Measurements from ENCODE around the gene KCNK18. TPM values are rescaled to one million over a fixed set of nuclear protein-coding genes. Genes with fewer than 3 reads are reported as not detected.
"Not testable (repeated sequence)": the region's sequence is repeated elsewhere in the genome, so short reads cannot be mapped to it uniquely, and the experiment has no call there.

Gene KCNK18
- total RNA-seq, 1 donor from 2014 or later: not detected

- ChIA-PET CTCF (no interaction called here), POLR2A (no interaction called here)
- no peak overlapping the region for H3K27ac Mint-ChIP-seq
Observed at GRCh38 chr10:117224881-117225280, 27.6 kb downstream of the KCNK18 start.

GRCh38 chr10:117226813-117227451 lies 29.6 kb downstream of the KCNK18 start:
- H3K27ac Mint-ChIP-seq: no peak overlapping the region
- CTCF ChIA-PET: interaction anchor here (0.9 to 1.0 kb wide), 2 partner anchors 10 to 93 kb away, joined by 3 to 4 read pairs; no protein-coding TSS in a partner anchor
- no peaks in the 10 kb centered on the region for H3K36me3 Mint-ChIP-seq (ENCODE audit: low read depth)

More at GRCh38 chr10:117224881-117225280, 27.6 kb downstream of the KCNK18 start:
- DNase-seq (no peak), ATAC-seq (ENCODE audit: low read depth) (no peak)
- no peaks in the 10 kb centered on the region for H3K9me3 Mint-ChIP-seq
- H3K4me1 Mint-ChIP-seq: no peaks in the 10 kb centered on the region
- no peak for TF ChIP-seq CTCF (IDR thresholded peaks at IDR 0.05)
- H3K36me3 Mint-ChIP-seq (ENCODE audit: low read depth): no peaks in the 10 kb centered on the region
- intact Hi-C loops (cut with micrococcal nuclease): no loop called here
- no peak overlapping the region for H3K4me3 Mint-ChIP-seq
- H3K27me3 Mint-ChIP-seq: peaks cover 13% of the 10 kb centered on the region

GRCh38 chr10:117228210-117228609 lies 30.9 kb downstream of the KCNK18 start:
- Mint-ChIP-seq H3K4me3 (no peak overlapping the region), H3K27me3 (peaks cover 36% of the 10 kb centered on the region), H3K4me1 (no peaks in the 10 kb centered on the region), H3K36me3 (ENCODE audit: low read depth) (no peaks in the 10 kb centered on the region), H3K9me3 (no peaks in the 10 kb centered on the region), H3K27ac (no peak overlapping the region)
- CTCF ChIA-PET: no interaction called here
- intact Hi-C loops (cut with micrococcal nuclease): no loop called here
- no peak for TF ChIP-seq CTCF (IDR thresholded peaks at IDR 0.05)
- DNase-seq (no peak), ATAC-seq (ENCODE audit: low read depth) (no peak)
- POLR2A ChIA-PET: no interaction called here

More at GRCh38 chr10:117226813-117227451, 29.6 kb downstream of the KCNK18 start:
- no peak for TF ChIP-seq CTCF (IDR thresholded peaks at IDR 0.05)
- H3K4me3 Mint-ChIP-seq: no peak overlapping the region
- no peaks in the 10 kb centered on the region for H3K9me3 Mint-ChIP-seq
- ATAC-seq (ENCODE audit: low read depth) (no peak), DNase-seq (no peak)
- intact Hi-C loops (cut with micrococcal nuclease): no loop called here
- peaks cover 29% of the 10 kb centered on the region for H3K27me3 Mint-ChIP-seq
- POLR2A ChIA-PET: no interaction called here
- H3K4me1 Mint-ChIP-seq: no peaks in the 10 kb centered on the region

- POLR2A ChIA-PET; CTCF ChIA-PET; H3K36me3 Mint-ChIP-seq (ENCODE audit: low read depth); H3K4me3 Mint-ChIP-seq; ATAC-seq (ENCODE audit: low read depth); H3K4me1 Mint-ChIP-seq; intact Hi-C loops (cut with micrococcal nuclease); DNase-seq; H3K9me3 Mint-ChIP-seq; H3K27ac Mint-ChIP-seq: not testable (repeated sequence)
- peaks cover 42% of the 10 kb centered on the region for H3K27me3 Mint-ChIP-seq
Observed at GRCh38 chr10:117230107-117230506, 32.8 kb downstream of the KCNK18 start.

- peaks cover 4% of the 10 kb centered on the region for H3K4me1 Mint-ChIP-seq
- peak overlapping the region; percentile 50 for H3K27ac Mint-ChIP-seq
- no peaks in the 10 kb centered on the region for H3K36me3 Mint-ChIP-seq (ENCODE audit: low read depth)
- DNase-seq: no peak
- no peak for ATAC-seq (ENCODE audit: low read depth)
- H3K27me3 Mint-ChIP-seq: peaks cover 18% of the 10 kb centered on the region
- CTCF ChIA-PET: no interaction called here
- H3K4me3 Mint-ChIP-seq: no peak overlapping the region
- TF ChIP-seq CTCF (IDR thresholded peaks at IDR 0.05): no peak
- POLR2A ChIA-PET: no interaction called here
- peaks cover 8% of the 10 kb centered on the region for H3K9me3 Mint-ChIP-seq
- intact Hi-C loops (cut with micrococcal nuclease): no loop called here
Observed at GRCh38 chr10:117237401-117237991, 40.2 kb downstream of the KCNK18 start.
